ENCODE results near the gene TLCD2. TPM values are rescaled to one million over a fixed set of nuclear protein-coding genes. Genes with fewer than 3 reads are reported as not detected.

The TLCD2 gene
- total RNA-seq, 6 experiments from 2014 or later: 2.7 to 3.8 (median 3.2) TPM

- H3K4me1 Mint-ChIP-seq (ENCODE audit: low read depth): peaks cover 51% of the 10 kb centered on the region
- H3K27ac Mint-ChIP-seq: peak overlapping the region; percentile 79
- peak; percentile 64 for TF ChIP-seq CTCF (IDR thresholded peaks at IDR 0.05)
- peaks cover 36% of the 10 kb centered on the region for H3K36me3 Mint-ChIP-seq (ENCODE audit: low read depth)
- H3K9me3 Mint-ChIP-seq: no peaks in the 10 kb centered on the region
- DNase-seq: peak; percentile 25
- H3K27me3 Mint-ChIP-seq (ENCODE audit: insufficient read depth): peaks cover 25% of the 10 kb centered on the region
- peak overlapping the region; percentile 91 for H3K4me3 Mint-ChIP-seq
These were observed 3.8 kb upstream of the TLCD2 start for GRCh38 chr17:1713878-1714426.

- TF ChIP-seq CTCF (IDR thresholded peaks at IDR 0.05): no peak
- Mint-ChIP-seq H3K27me3 (ENCODE audit: insufficient read depth) (peaks cover 28% of the 10 kb centered on the region), H3K36me3 (ENCODE audit: low read depth) (peaks cover 36% of the 10 kb centered on the region), H3K27ac (peak overlapping the region; percentile 79), H3K4me1 (ENCODE audit: low read depth) (peaks cover 48% of the 10 kb centered on the region), H3K4me3 (peak overlapping the region; percentile 91), H3K9me3 (no peaks in the 10 kb centered on the region)
- no peak for DNase-seq
These were observed 3.1 kb upstream of the TLCD2 start for GRCh38 chr17:1713160-1713877.

GRCh38 chr17:1712271-1712670 is 2.1 kb upstream of the TLCD2 start:
- Mint-ChIP-seq H3K4me3 (peak overlapping the region; percentile 91), H3K9me3 (no peaks in the 10 kb centered on the region), H3K4me1 (ENCODE audit: low read depth) (peaks cover 38% of the 10 kb centered on the region), H3K27ac (peak overlapping the region; percentile 79), H3K27me3 (ENCODE audit: insufficient read depth) (peaks cover 29% of the 10 kb centered on the region), H3K36me3 (ENCODE audit: low read depth) (peaks cover 36% of the 10 kb centered on the region)
- DNase-seq: no peak
- TF ChIP-seq CTCF (IDR thresholded peaks at IDR 0.05): no peak

GRCh38 chr17:1711804-1712203 is 1.6 kb upstream of the TLCD2 start:
- Mint-ChIP-seq H3K27me3 (ENCODE audit: insufficient read depth) (peaks cover 31% of the 10 kb centered on the region), H3K4me1 (ENCODE audit: low read depth) (peaks cover 36% of the 10 kb centered on the region), H3K9me3 (no peaks in the 10 kb centered on the region), H3K4me3 (peak overlapping the region; percentile 91), H3K27ac (peak overlapping the region; percentile 79), H3K36me3 (ENCODE audit: low read depth) (peaks cover 36% of the 10 kb centered on the region)
- no peak for TF ChIP-seq CTCF (IDR thresholded peaks at IDR 0.05)
- no peak for DNase-seq

GRCh38 chr17:1710807-1711553 is 803 bp upstream of the TLCD2 start:
- Mint-ChIP-seq H3K4me1 (ENCODE audit: low read depth) (peaks cover 36% of the 10 kb centered on the region), H3K4me3 (peak overlapping the region; percentile 91), H3K9me3 (no peaks in the 10 kb centered on the region), H3K36me3 (ENCODE audit: low read depth) (peaks cover 36% of the 10 kb centered on the region), H3K27ac (peak overlapping the region; percentile 79), H3K27me3 (ENCODE audit: insufficient read depth) (peaks cover 30% of the 10 kb centered on the region)
- no peak for DNase-seq
- no peak for TF ChIP-seq CTCF (IDR thresholded peaks at IDR 0.05)

Measured in HFFc6 (cell line).